Naive thymus-derived CD4-positive, alpha-beta T cell (primary cell): ENCODE data around the gene HOXA2. TPM values are rescaled to one million over a fixed set of nuclear protein-coding genes. Genes with fewer than 3 reads are reported as not detected.

Experiments used
- ATAC-seq: fragments of 150-1000 bp; cut with Tn5 transposase; 2 replicates; pipeline ENCODE4 v1.10.0; 2021; ENCODE audit warnings: mild to moderate bottlenecking, moderate library complexity
- CTCF ChIA-PET: fragments of 350-600 bp; sonication (Branson Sonifier 250); formaldehyde crosslinking; loops from one replicate; lab custom pipeline; 2021; ENCODE audit warnings: antibody characterized with exemption; lab: Charles Lee
- POLR2A ChIA-PET: fragments of 350-600 bp; sonication (Branson Sonifier 250); formaldehyde crosslinking; loops from one replicate; lab custom pipeline; 2021; ENCODE audit warnings: antibody characterized with exemption, inconsistent platforms; lab: Charles Lee
- DNase-seq, 9 donors: peaks; one replicate each; pipeline versions ENCODE4 v3.0.0 to v3.0.0-alpha.2; 2020 to 2022; ENCODE audit warnings: mixed read lengths in 1 of 9
- H3K27ac ChIP-seq: one replicate; pipeline ENCODE4 v1.7.0; 2013; ENCODE audit warnings: mild to moderate bottlenecking, low read depth, low read length, moderate library complexity
- H3K27me3 ChIP-seq, 2 donors: one replicate each; pipeline ENCODE4 v1.7.0; 2013; ENCODE audit warnings: low read length in 2 of 2, mild to moderate bottlenecking in 2 of 2, moderate library complexity in 2 of 2; ENCODE audit not compliant: control insufficient read depth in 2 of 2, insufficient read depth in 2 of 2
- H3K36me3 ChIP-seq, 3 experiments: 1 replicate in 2 of 3; 2 replicates in 1 of 3; pipeline ENCODE4 v1.7.0; 2013; ENCODE audit warnings: low read length in 3 of 3, mild to moderate bottlenecking in 3 of 3, moderate library complexity in 1 of 3; ENCODE audit not compliant: insufficient read depth in 3 of 3, control insufficient read depth in 2 of 3
- H3K4me1 ChIP-seq, 2 donors: one replicate each; pipeline ENCODE4 v1.7.0; 2013; ENCODE audit warnings: low read length in 2 of 2, mild to moderate bottlenecking in 2 of 2, moderate library complexity in 1 of 2; ENCODE audit not compliant: control insufficient read depth in 2 of 2, insufficient read depth in 2 of 2
- H3K4me3 ChIP-seq: 2 replicates; pipeline ENCODE4 v1.7.0; 2013; ENCODE audit warnings: mild to moderate bottlenecking, low read length
- H3K9me3 ChIP-seq, 3 experiments: 1 replicate in 2 of 3; 2 replicates in 1 of 3; pipeline ENCODE4 v1.7.0; 2013; ENCODE audit warnings: low read length in 3 of 3; ENCODE audit not compliant: control insufficient read depth in 2 of 3
- H3K27ac Mint-ChIP-seq, 9 donors: one replicate each; pipeline ENCODE4 v1.8.0; 2020 to 2022; ENCODE audit warnings: mixed read lengths in 9 of 9, mild to moderate bottlenecking in 8 of 9, moderate library complexity in 5 of 9, inconsistent platforms in 2 of 9
- H3K27me3 Mint-ChIP-seq, 5 donors: one replicate each; pipeline ENCODE4 v1.8.0; 2021 to 2022; ENCODE audit warnings: mixed read lengths in 5 of 5, mild to moderate bottlenecking in 1 of 5
- H3K36me3 Mint-ChIP-seq, 5 donors: one replicate each; pipeline ENCODE4 v1.8.0; 2020 to 2022; ENCODE audit warnings: mixed read lengths in 5 of 5, mild to moderate bottlenecking in 3 of 5, inconsistent platforms in 1 of 5
- H3K4me1 Mint-ChIP-seq, 7 donors: one replicate each; pipeline ENCODE4 v1.8.0; 2020 to 2022; ENCODE audit warnings: mixed read lengths in 7 of 7, mild to moderate bottlenecking in 3 of 7, inconsistent platforms in 1 of 7
- H3K4me3 Mint-ChIP-seq, 10 donors: one replicate each; pipeline ENCODE4 v1.8.0; 2020 to 2022; ENCODE audit warnings: mild to moderate bottlenecking in 10 of 10, mixed read lengths in 10 of 10, moderate library complexity in 6 of 10, inconsistent platforms in 2 of 10
- H3K9me3 Mint-ChIP-seq, 11 donors: one replicate each; pipeline ENCODE4 v1.8.0; 2020 to 2022; ENCODE audit warnings: mixed read lengths in 11 of 11, mild to moderate bottlenecking in 4 of 11, inconsistent platforms in 1 of 11, moderate library complexity in 1 of 11
- intact Hi-C, 2 donors: fragments of 100-400 bp; cut with micrococcal nuclease; formaldehyde crosslinking; loops; one replicate each; pipeline ENCODE4 v1.15.1; 2023
- polyA plus RNA-seq, 2 donors: library from polyadenylated mRNA; unstranded; fragments of 300-500 nt; fragmentation: Illumina TruSeq; gene quantifications; one replicate each; pipeline ENCODE4 v1.2.3, GENCODE V29; 2021
- total RNA-seq, 6 experiments: library from RNA in 5 of 6; stranded (reverse) in 5 of 6; gene quantifications; 1 replicate in 5 of 6; 2 replicates in 1 of 6; pipeline ENCODE4 v1.2.3 and lab custom pipeline; 2021 to 2026

Gene HOXA2
- total and polyA plus RNA-seq, 7 experiments from 2014 or later: not detected

- peaks cover 53 to 71% (median 65%) of the 10 kb centered on the region in 5 donors for H3K27me3 Mint-ChIP-seq
- Histone ChIP-seq H3K4me1 (no peaks in the 10 kb centered on the region), H3K4me3 (no peak overlapping the region), H3K27ac (no peak overlapping the region), H3K9me3 (no peaks in the 10 kb centered on the region), H3K27me3 (peaks cover 0 to 6% of the 10 kb centered on the region in 2 donors), H3K36me3 (no peaks in the 10 kb centered on the region)
- H3K4me1 Mint-ChIP-seq: peaks cover 0 to 18% (median 2%) of the 10 kb centered on the region in 7 donors
- H3K4me3 Mint-ChIP-seq: no peak overlapping the region
- no peak overlapping the region for H3K27ac Mint-ChIP-seq
- ATAC-seq: no peak
- ChIA-PET POLR2A (no interaction called here), CTCF (no interaction called here)
- no peak for DNase-seq
- peaks cover 0 to 3% (median 0%) of the 10 kb centered on the region in 5 donors for H3K36me3 Mint-ChIP-seq
- intact Hi-C loops: loop anchor here in 1 of 2 donors (5.0 kb wide), 1 partner anchor 37 kb away; the partner anchor contains the start of gene HOXA1
- no peaks in the 10 kb centered on the region for H3K9me3 Mint-ChIP-seq
These were observed 31.9 kb upstream of the HOXA2 start for GRCh38 chr7:27134392-27134791.

- H3K36me3 Mint-ChIP-seq: peaks cover 0 to 2% (median 0%) of the 10 kb centered on the region in 5 donors
- POLR2A ChIA-PET: no interaction called here
- intact Hi-C loops: loop anchor here in 1 of 2 donors (5.0 kb wide), 1 partner anchor 36 kb away; the partner anchor contains the start of gene HOXA1
- peaks cover 53 to 73% (median 67%) of the 10 kb centered on the region in 5 donors for H3K27me3 Mint-ChIP-seq
- no peaks in the 10 kb centered on the region for H3K4me1 ChIP-seq
- peaks cover 0 to 6% of the 10 kb centered on the region in 2 donors for H3K27me3 ChIP-seq
- H3K36me3 ChIP-seq: no peaks in the 10 kb centered on the region
- H3K27ac ChIP-seq: no peak overlapping the region
- H3K4me1 Mint-ChIP-seq: peaks cover 0 to 18% (median 2%) of the 10 kb centered on the region in 7 donors
- CTCF ChIA-PET: no interaction called here
- ATAC-seq (no peak), DNase-seq (no peak)
- H3K9me3 Mint-ChIP-seq: no peaks in the 10 kb centered on the region
- H3K9me3 ChIP-seq: no peaks in the 10 kb centered on the region
- no peak overlapping the region for H3K4me3 ChIP-seq
- H3K27ac Mint-ChIP-seq: no peak overlapping the region
- peak overlapping the region in 1 of 10 donors; percentile 33 for H3K4me3 Mint-ChIP-seq
These were observed 31.1 kb upstream of the HOXA2 start for GRCh38 chr7:27133409-27134231.

GRCh38 chr7:27132978-27133377 is 30.5 kb upstream of the HOXA2 start:
- Histone ChIP-seq H3K27ac (no peak overlapping the region), H3K4me1 (no peaks in the 10 kb centered on the region), H3K36me3 (no peaks in the 10 kb centered on the region), H3K27me3 (peaks cover 0 to 6% of the 10 kb centered on the region in 2 donors), H3K9me3 (no peaks in the 10 kb centered on the region), H3K4me3 (no peak overlapping the region)
- peaks cover 0 to 2% (median 0%) of the 10 kb centered on the region in 5 donors for H3K36me3 Mint-ChIP-seq
- H3K4me1 Mint-ChIP-seq: peaks cover 0 to 18% (median 4%) of the 10 kb centered on the region in 7 donors
- CTCF ChIA-PET: no interaction called here
- intact Hi-C loops: loop anchor here in 1 of 2 donors (5.0 kb wide), 1 partner anchor 36 kb away; the partner anchor contains the start of gene HOXA1
- H3K9me3 Mint-ChIP-seq: no peaks in the 10 kb centered on the region
- H3K4me3 Mint-ChIP-seq: no peak overlapping the region
- no peak for ATAC-seq
- POLR2A ChIA-PET: no interaction called here
- no peak overlapping the region for H3K27ac Mint-ChIP-seq
- DNase-seq: no peak
- H3K27me3 Mint-ChIP-seq: peaks cover 46 to 73% (median 62%) of the 10 kb centered on the region in 5 donors

GRCh38 chr7:27132214-27132613 is 29.7 kb upstream of the HOXA2 start:
- DNase-seq: no peak
- no peaks in the 10 kb centered on the region for H3K36me3 ChIP-seq
- intact Hi-C loops: loop anchor here in 1 of 2 donors (5.0 kb wide), 1 partner anchor 35 kb away; the partner anchor contains the start of gene HOXA1
- CTCF ChIA-PET: no interaction called here
- ATAC-seq: no peak
- H3K4me3 ChIP-seq: no peak overlapping the region
- peaks cover 0 to 6% of the 10 kb centered on the region in 2 donors for H3K27me3 ChIP-seq
- no peaks in the 10 kb centered on the region for H3K9me3 ChIP-seq
- Mint-ChIP-seq H3K27ac (peak overlapping the region in 1 of 9 donors; percentile 73), H3K4me1 (peaks cover 0 to 18% (median 4%) of the 10 kb centered on the region in 7 donors), H3K9me3 (no peaks in the 10 kb centered on the region), H3K27me3 (peaks cover 39 to 73% (median 62%) of the 10 kb centered on the region in 5 donors), H3K36me3 (peaks cover 0 to 2% (median 0%) of the 10 kb centered on the region in 5 donors), H3K4me3 (peak overlapping the region in 1 of 10 donors; percentile 72)
- POLR2A ChIA-PET: no interaction called here
- no peaks in the 10 kb centered on the region for H3K4me1 ChIP-seq
- no peak overlapping the region for H3K27ac ChIP-seq

GRCh38 chr7:27131390-27131819 is 28.9 kb upstream of the HOXA2 start:
- POLR2A ChIA-PET: no interaction called here
- intact Hi-C loops: loop anchor here (2.0 to 5.0 kb wide), 2 partner anchors 34 to 35 kb away; partner anchors contain the start of gene HOXA1 (in 1 of the 2)
- H3K27ac ChIP-seq: peak overlapping the region; percentile 63

GRCh38 chr7:27130540-27131389 is 28.3 kb upstream of the HOXA2 start, which contains the start of gene HOXA4:
TSS of gene HOXA4 (minus strand) at chr7:27130757. CDS start at chr7:27130733, 24 bp downstream.
- H3K4me3 ChIP-seq: peak within 1 kb of the TSS; percentile 72
- peaks cover 0 to 18% (median 2%) of the 10 kb centered on the region in 7 donors for H3K4me1 Mint-ChIP-seq
- DNase-seq: peak; percentile 52 to 90 (median 78)
- intact Hi-C loops: loop anchor here (2.0 to 5.0 kb wide), 2 partner anchors 33 to 34 kb away; partner anchors contain the start of gene HOXA1 (in 1 of the 2)
- ChIA-PET POLR2A (interaction anchor here (0.7 kb wide), 1 partner anchor 38 kb away, joined by 4 read pairs; no protein-coding TSS in a partner anchor), CTCF (no interaction called here)
- peaks cover 0 to 2% (median 0%) of the 10 kb centered on the region in 5 donors for H3K36me3 Mint-ChIP-seq
- H3K27ac ChIP-seq: peak within 1 kb of the TSS; percentile 63
- peak; percentile 96 for ATAC-seq
- H3K36me3 ChIP-seq: no peaks in the 10 kb centered on the region
- H3K27me3 Mint-ChIP-seq: peaks cover 32 to 72% (median 58%) of the 10 kb centered on the region in 5 donors
- no peaks in the 10 kb centered on the region for H3K9me3 Mint-ChIP-seq
- peak within 1 kb of the TSS in 5 of 9 donors; percentile 29 to 84 (median 73) for H3K27ac Mint-ChIP-seq
- H3K27me3 ChIP-seq: peaks cover 0 to 3% of the 10 kb centered on the region in 2 donors
- no peaks in the 10 kb centered on the region for H3K9me3 ChIP-seq
- no peaks in the 10 kb centered on the region for H3K4me1 ChIP-seq
- peak within 1 kb of the TSS; percentile 44 to 88 (median 68) for H3K4me3 Mint-ChIP-seq

More at GRCh38 chr7:27131390-27131819, 28.9 kb upstream of the HOXA2 start:
- Histone ChIP-seq H3K9me3 (no peaks in the 10 kb centered on the region), H3K27me3 (peaks cover 0 to 6% of the 10 kb centered on the region in 2 donors), H3K4me3 (peak overlapping the region; percentile 72), H3K4me1 (no peaks in the 10 kb centered on the region), H3K36me3 (no peaks in the 10 kb centered on the region)
- Mint-ChIP-seq H3K4me3 (peak overlapping the region; percentile 28 to 88 (median 68)), H3K4me1 (peaks cover 0 to 18% (median 4%) of the 10 kb centered on the region in 7 donors), H3K27ac (peak overlapping the region in 5 of 9 donors; percentile 29 to 73 (median 51)), H3K36me3 (peaks cover 0 to 2% (median 0%) of the 10 kb centered on the region in 5 donors), H3K27me3 (peaks cover 34 to 72% (median 61%) of the 10 kb centered on the region in 5 donors), H3K9me3 (no peaks in the 10 kb centered on the region)
- no peak for DNase-seq
- ATAC-seq: no peak
- CTCF ChIA-PET: no interaction called here
